Measurements from ENCODE around the gene PRODH2. TPM values are rescaled to one million over a fixed set of nuclear protein-coding genes. Genes with fewer than 3 reads are reported as not detected.

The PRODH2 gene
- total RNA-seq, 6 experiments from 2014 or later = not detected

DNA sequence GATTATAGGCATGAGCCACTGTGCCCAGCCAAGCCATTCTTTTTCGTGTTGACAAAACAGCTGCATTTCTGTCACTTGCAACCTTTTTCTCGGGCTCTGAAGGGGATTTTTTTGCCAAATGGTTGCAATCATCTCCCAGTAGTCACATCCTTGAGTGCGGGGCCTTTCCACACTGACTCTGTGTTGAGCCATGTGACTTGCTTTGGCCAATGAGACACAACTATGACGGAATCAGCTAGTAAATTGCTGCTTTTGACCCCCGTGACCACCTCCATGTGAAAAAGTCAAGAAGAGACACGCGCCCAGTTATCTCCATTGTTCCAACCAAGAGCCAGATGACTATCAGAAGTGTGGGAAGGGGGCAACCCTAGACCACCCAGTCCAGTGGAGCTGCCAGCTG is 21.3 kb upstream of the PRODH2 start:
- H3K9me3 Mint-ChIP-seq = 0 out of 2 replicates have a peak, but pooled peaks cover 2% of the 10 kb centered on the region

GRCh38 chr19:35832054-35832453 is 19.4 kb upstream of the PRODH2 start:
- Mint-ChIP-seq H3K4me1 (ENCODE audit: low read depth) (no peaks in the 10 kb centered on the region), H3K4me3 (no peak overlapping the region), H3K27me3 (ENCODE audit: insufficient read depth) (peaks cover 21% of the 10 kb centered on the region), H3K27ac (no peak overlapping the region), H3K36me3 (ENCODE audit: low read depth) (no peaks in the 10 kb centered on the region), H3K9me3 (no peaks in the 10 kb centered on the region)
- no peak for DNase-seq
- no peak for TF ChIP-seq CTCF (IDR thresholded peaks at IDR 0.05)

More for the DNA sequence above, 21.3 kb upstream of the PRODH2 start:
- Mint-ChIP-seq H3K4me1 (ENCODE audit: low read depth) (no peaks in the 10 kb centered on the region), H3K27ac (no peak overlapping the region), H3K4me3 (no peak overlapping the region), H3K36me3 (ENCODE audit: low read depth) (no peaks in the 10 kb centered on the region), H3K27me3 (ENCODE audit: insufficient read depth) (peaks cover 23% of the 10 kb centered on the region)
- TF ChIP-seq CTCF (IDR thresholded peaks at IDR 0.05) = no peak
- no peak for DNase-seq

DNA sequence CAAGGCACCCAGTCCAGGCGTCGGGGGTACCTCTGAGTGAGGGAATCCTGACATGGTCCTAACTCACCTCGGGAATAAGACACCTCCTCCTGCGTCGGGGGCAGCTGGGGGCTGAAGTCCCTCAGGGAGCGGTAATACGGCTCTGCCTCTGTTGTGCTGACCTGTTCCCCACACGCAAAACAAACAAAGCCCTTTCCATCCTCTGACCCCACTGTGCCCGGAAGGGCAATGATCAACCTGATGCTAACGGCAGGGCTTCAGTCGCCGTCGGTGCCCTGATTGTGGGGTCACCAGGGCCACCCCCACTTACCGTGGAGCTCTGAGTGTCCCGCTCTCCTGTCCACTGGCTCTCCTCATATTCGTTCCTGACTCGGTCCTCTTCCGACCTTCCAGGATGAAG is 18.3 kb upstream of the PRODH2 start:
- H3K27ac Mint-ChIP-seq = no peak overlapping the region
- H3K27me3 Mint-ChIP-seq (ENCODE audit: insufficient read depth) = peaks cover 21% of the 10 kb centered on the region
- DNase-seq = no peak
- no peak overlapping the region for H3K4me3 Mint-ChIP-seq
- no peaks in the 10 kb centered on the region for H3K36me3 Mint-ChIP-seq (ENCODE audit: low read depth)
- no peaks in the 10 kb centered on the region for H3K9me3 Mint-ChIP-seq
- no peak for TF ChIP-seq CTCF (IDR thresholded peaks at IDR 0.05)
- no peaks in the 10 kb centered on the region for H3K4me1 Mint-ChIP-seq (ENCODE audit: low read depth)

- Mint-ChIP-seq H3K27me3 (ENCODE audit: insufficient read depth) (peaks cover 14% of the 10 kb centered on the region), H3K9me3 (no peaks in the 10 kb centered on the region), H3K4me3 (no peak overlapping the region), H3K36me3 (ENCODE audit: low read depth) (no peaks in the 10 kb centered on the region), H3K27ac (no peak overlapping the region), H3K4me1 (ENCODE audit: low read depth) (no peaks in the 10 kb centered on the region)
- TF ChIP-seq CTCF (IDR thresholded peaks at IDR 0.05) = no peak
- peak; percentile 27 for DNase-seq
Observed at GRCh38 chr19:35828692-35829301, 16.2 kb upstream of the PRODH2 start.

DNA sequence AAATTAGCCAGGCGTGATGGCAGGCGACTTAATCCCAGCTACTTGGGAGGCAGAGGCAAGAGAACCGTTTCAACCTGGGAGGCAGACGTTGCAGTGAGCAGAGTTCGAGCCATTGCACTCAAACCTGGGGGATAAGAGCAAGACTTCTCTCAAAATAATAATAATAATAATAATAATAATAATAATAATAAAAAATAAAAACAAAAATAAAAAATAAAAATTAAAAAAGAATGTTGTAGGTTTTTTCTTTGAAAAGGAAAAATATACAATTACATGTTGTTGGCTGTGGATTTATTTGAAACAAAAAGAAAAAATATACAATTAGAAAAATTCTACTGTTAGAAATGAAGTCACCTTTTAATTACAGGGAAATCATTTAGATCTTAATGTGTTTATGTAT is 11.5 kb upstream of the PRODH2 start:
- H3K4me3 Mint-ChIP-seq = no peak overlapping the region
- peaks cover 7% of the 10 kb centered on the region for H3K4me1 Mint-ChIP-seq (ENCODE audit: low read depth)
- H3K9me3 Mint-ChIP-seq = no peaks in the 10 kb centered on the region
- no peak overlapping the region for H3K27ac Mint-ChIP-seq
- peaks cover 12% of the 10 kb centered on the region for H3K27me3 Mint-ChIP-seq (ENCODE audit: insufficient read depth)
- no peak for DNase-seq
- no peak for TF ChIP-seq CTCF (IDR thresholded peaks at IDR 0.05)
- no peaks in the 10 kb centered on the region for H3K36me3 Mint-ChIP-seq (ENCODE audit: low read depth)
